Liver (tissue), 9 donors: ENCODE measurements around the gene COBL. TPM values are rescaled to one million over a fixed set of nuclear protein-coding genes. Genes with fewer than 3 reads are reported as not detected.

Experiments used
- DNase-seq: peaks from one replicate; pipeline ENCODE4 v3.0.0-alpha.2; 2017; ENCODE audit warnings: low spot score
- H3K27ac ChIP-seq, 2 donors: one replicate each; pipeline ENCODE4 v1.7.0; 2013; ENCODE audit warnings: inconsistent platforms in 2 of 2, low read length in 2 of 2, control low read depth in 1 of 2, low read depth in 1 of 2, mild to moderate bottlenecking in 1 of 2
- H3K27me3 ChIP-seq, 4 donors: one replicate each; pipeline versions ENCODE4 v1.6.1 to v1.7.0; 2013; ENCODE audit warnings: low read length in 3 of 4, inconsistent platforms in 1 of 4, mild to moderate bottlenecking in 1 of 4, moderate library complexity in 1 of 4; ENCODE audit not compliant: control insufficient read depth in 4 of 4, insufficient read depth in 4 of 4
- H3K36me3 ChIP-seq, 4 donors: one replicate each; pipeline versions ENCODE4 v1.6.1 to v1.7.0; 2013; ENCODE audit warnings: low read length in 3 of 4, mild to moderate bottlenecking in 3 of 4, low read depth in 1 of 4, moderate library complexity in 1 of 4; ENCODE audit not compliant: control insufficient read depth in 4 of 4, insufficient read depth in 3 of 4
- H3K4me1 ChIP-seq, 4 donors: one replicate each; pipeline versions ENCODE4 v1.6.1 to v1.7.0; 2013; ENCODE audit warnings: low read length in 3 of 4, mild to moderate bottlenecking in 3 of 4, moderate library complexity in 1 of 4; ENCODE audit not compliant: control insufficient read depth in 4 of 4, insufficient read depth in 4 of 4
- H3K4me3 ChIP-seq, 3 donors: one replicate each; pipeline versions ENCODE4 v1.6.1 to v1.7.0; 2013; ENCODE audit warnings: low read length in 3 of 3, control low read depth in 1 of 3, low read depth in 1 of 3, mild to moderate bottlenecking in 1 of 3
- H3K9ac ChIP-seq, 2 donors: one replicate each; pipeline ENCODE4 v1.7.0; 2013; ENCODE audit warnings: low read length in 2 of 2, mild to moderate bottlenecking in 2 of 2, moderate library complexity in 2 of 2, control low read depth in 1 of 2, low read depth in 1 of 2
- H3K9me3 ChIP-seq, 4 donors: one replicate each; pipeline versions ENCODE4 v1.6.1 to v1.7.0; 2013; ENCODE audit warnings: low read length in 3 of 4; ENCODE audit not compliant: control insufficient read depth in 4 of 4
- ATF3 ChIP-seq: IDR thresholded peaks from 2 replicates; pipeline ENCODE4 v1.6.1; 2016; ENCODE audit warnings: antibody characterized with exemption
- CTCF ChIP-seq: fragments of 150-350 bp; IDR thresholded peaks from 2 replicates; pipeline ENCODE4 v1.5.1; 2017; ENCODE audit warnings: improper control_type of control experiment, low read depth, low read length; ENCODE audit not compliant: missing input control
- FOXA2 ChIP-seq: IDR thresholded peaks from 2 replicates; pipeline ENCODE4 v1.6.1; 2016; ENCODE audit warnings: antibody characterized with exemption
- GABPA ChIP-seq, 2 donors: IDR thresholded peaks in 1 of 2; conservative IDR thresholded peaks in 1 of 2; 2 replicates each; pipeline ENCODE4 v1.6.1; 2016; ENCODE audit warnings: antibody characterized with exemption in 2 of 2, mild to moderate bottlenecking in 1 of 2, moderate library complexity in 1 of 2
- HNF4G ChIP-seq: IDR thresholded peaks from 2 replicates; pipeline ENCODE4 v1.6.1; 2016; ENCODE audit warnings: antibody characterized with exemption
- JUND ChIP-seq, 2 donors: IDR thresholded peaks; 2 replicates each; pipeline ENCODE4 v1.6.1; 2016; ENCODE audit warnings: antibody characterized with exemption in 2 of 2
- MAX ChIP-seq: IDR thresholded peaks from 2 replicates; pipeline ENCODE4 v1.6.1; 2016; ENCODE audit warnings: antibody characterized with exemption
- RAD21 ChIP-seq, 2 donors: IDR thresholded peaks; 2 replicates each; pipeline ENCODE4 v1.6.1; 2016; ENCODE audit warnings: antibody characterized with exemption in 2 of 2, mild to moderate bottlenecking in 2 of 2
- REST ChIP-seq: IDR thresholded peaks from 2 replicates; pipeline ENCODE4 v1.6.1; 2016; ENCODE audit warnings: antibody characterized with exemption, mild to moderate bottlenecking
- RXRA ChIP-seq, 2 donors: IDR thresholded peaks; 2 replicates each; pipeline ENCODE4 v1.6.1; 2017 to 2018; ENCODE audit warnings: antibody characterized with exemption in 2 of 2, mild to moderate bottlenecking in 1 of 2
- SP1 ChIP-seq: IDR thresholded peaks from 2 replicates; pipeline ENCODE4 v1.6.1; 2018; ENCODE audit warnings: antibody characterized with exemption, mild to moderate bottlenecking
- TAF1 ChIP-seq: conservative IDR thresholded peaks from 2 replicates; pipeline ENCODE4 v1.6.1; 2016; ENCODE audit warnings: antibody characterized with exemption, mild to moderate bottlenecking
- YY1 ChIP-seq: IDR thresholded peaks from 2 replicates; pipeline ENCODE4 v1.6.1; 2016; ENCODE audit warnings: antibody characterized with exemption, mild to moderate bottlenecking
- ZBTB33 ChIP-seq: IDR thresholded peaks from 2 replicates; pipeline ENCODE4 v1.6.1; 2016; ENCODE audit warnings: antibody characterized with exemption
- WGBS: extraction: QIAGEN DNeasy Blood & Tissue Kit; methylation state at CpG from one replicate; pipeline ENCODE4 v1.1.7; 2013; 5-methylcytosine and 5-hydroxymethylcytosine counted together
- polyA plus RNA-seq, 2 donors: library from polyadenylated mRNA; stranded (reverse) in 1 of 2; unstranded in 1 of 2; fragments of 200-250 nt in 1 of 2; fragments of >200 nt in 1 of 2; fragmentation: Nextera tagmentation in 1 of 2; extraction: Ambion mirVana in 1 of 2; gene quantifications; one replicate each; pipeline versions ENCODE4 v1.2.1 to v1.2.3, GENCODE V29; 2013 to 2015
- total RNA-seq, 2 donors: library from RNA; depleted of rRNA; stranded (reverse); fragments of >200 nt; gene quantifications; one replicate each; pipeline ENCODE4 v1.2.3, GENCODE V29; 2014
- donor health status: healthy.
- donor health status: healthy.
- donor health status: healthy.
- donor health status: healthy.
- donor health status: healthy.

Gene COBL
- total and polyA plus RNA-seq, 4 donors, result 5.8 to 18.7 (median 10.7) TPM

- TF ChIP-seq ZBTB33 (no peak), RAD21 (IDR thresholded peaks at IDR 0.05) (no peak), HNF4G (no peak), GABPA (IDR thresholded peaks at IDR 0.05 in 1 of 2, conservative IDR thresholded peaks at IDR 0.05 in 1 of 2) (no peak), MAX (no peak), CTCF (no peak), TAF1 (no peak), JUND (IDR thresholded peaks at IDR 0.05) (no peak), RXRA (IDR thresholded peaks at IDR 0.05) (no peak), YY1 (no peak), REST (no peak)
- no peak overlapping the region for H3K9ac ChIP-seq
- no peak overlapping the region for H3K27ac ChIP-seq
- no peaks in the 10 kb centered on the region for H3K9me3 ChIP-seq
- H3K27me3 ChIP-seq, result no peaks in the 10 kb centered on the region
- H3K4me3 ChIP-seq, result no peak overlapping the region
- no peaks in the 10 kb centered on the region for H3K36me3 ChIP-seq
- WGBS, result 86% methylated on average over 7 of the region's 7 CpGs
- no peak for DNase-seq
- H3K4me1 ChIP-seq, result peaks cover 0 to 11% (median 7%) of the 10 kb centered on the region in 4 donors
Measured at GRCh38 chr7:51274955-51275354, 41.7 kb downstream of the COBL start.

- H3K27me3 ChIP-seq, result no peaks in the 10 kb centered on the region
- peaks cover 0 to 6% (median 3%) of the 10 kb centered on the region in 4 donors for H3K4me1 ChIP-seq
- H3K4me3 ChIP-seq, result no peak overlapping the region
- no peaks in the 10 kb centered on the region for H3K36me3 ChIP-seq
- 84% methylated on average over 10 of the region's 10 CpGs for WGBS
- no peak overlapping the region for H3K9ac ChIP-seq
- no peak for DNase-seq
- no peak overlapping the region for H3K27ac ChIP-seq
- H3K9me3 ChIP-seq, result no peaks in the 10 kb centered on the region
- TF ChIP-seq MAX (no peak), TAF1 (no peak), HNF4G (no peak), REST (no peak), ATF3 (no peak), FOXA2 (no peak), ZBTB33 (no peak), RXRA (IDR thresholded peaks at IDR 0.05) (no peak), CTCF (no peak), SP1 (no peak), JUND (IDR thresholded peaks at IDR 0.05) (no peak)
Measured at GRCh38 chr7:51274001-51274400, 42.6 kb downstream of the COBL start.
